HS-5 (cell line): ENCODE results near the gene PRKD3.

Experiments used
- DNase-seq: peaks from one replicate; pipeline ENCODE4 v3.0.0-alpha.2; 2012; ENCODE audit warnings: low read depth

The PRKD3 gene

DNA sequence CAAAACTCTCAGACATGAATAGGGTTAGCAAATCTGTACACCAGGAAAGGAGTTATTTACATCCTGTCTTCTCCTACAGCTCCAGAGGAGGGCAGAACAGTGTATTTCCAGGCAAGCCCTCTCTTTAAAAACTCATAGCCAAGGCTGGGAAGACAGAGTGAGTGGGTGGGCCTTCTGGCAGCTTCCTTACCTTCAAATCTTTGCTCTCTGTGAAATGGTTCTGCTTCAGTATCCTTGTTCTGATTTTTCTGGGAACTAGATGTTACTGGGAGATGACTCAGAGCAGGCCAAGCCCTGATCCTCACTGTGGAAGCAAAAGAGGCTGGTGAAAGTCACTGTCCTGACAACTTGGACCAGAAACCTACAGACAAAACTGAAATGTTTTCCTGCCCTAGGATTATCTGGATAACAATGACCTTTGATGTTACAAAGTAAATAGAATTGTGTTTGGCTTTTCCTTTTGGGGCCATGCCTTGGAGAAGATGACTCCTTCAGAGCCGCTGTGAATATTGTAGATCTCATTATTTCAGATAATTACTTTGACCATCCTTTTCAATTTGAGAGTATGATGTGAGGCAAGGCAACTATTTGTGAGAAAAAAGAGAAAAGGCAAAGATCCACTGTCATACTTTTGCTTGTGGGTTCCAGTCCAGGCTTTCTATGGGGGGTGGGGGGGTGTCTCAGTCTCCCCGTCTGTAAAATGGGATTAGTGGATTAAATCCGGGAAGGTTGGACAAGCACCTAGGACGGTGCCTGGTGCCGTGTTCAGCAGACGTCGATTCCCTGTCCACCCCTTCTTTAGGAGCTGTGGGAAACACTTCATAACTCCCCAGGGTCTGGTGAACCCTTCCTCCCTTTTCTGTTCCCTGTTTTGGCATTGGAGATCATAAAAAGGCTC is 19.2 kb upstream of the PRKD3 start:
- DNase-seq = no peak

DNA sequence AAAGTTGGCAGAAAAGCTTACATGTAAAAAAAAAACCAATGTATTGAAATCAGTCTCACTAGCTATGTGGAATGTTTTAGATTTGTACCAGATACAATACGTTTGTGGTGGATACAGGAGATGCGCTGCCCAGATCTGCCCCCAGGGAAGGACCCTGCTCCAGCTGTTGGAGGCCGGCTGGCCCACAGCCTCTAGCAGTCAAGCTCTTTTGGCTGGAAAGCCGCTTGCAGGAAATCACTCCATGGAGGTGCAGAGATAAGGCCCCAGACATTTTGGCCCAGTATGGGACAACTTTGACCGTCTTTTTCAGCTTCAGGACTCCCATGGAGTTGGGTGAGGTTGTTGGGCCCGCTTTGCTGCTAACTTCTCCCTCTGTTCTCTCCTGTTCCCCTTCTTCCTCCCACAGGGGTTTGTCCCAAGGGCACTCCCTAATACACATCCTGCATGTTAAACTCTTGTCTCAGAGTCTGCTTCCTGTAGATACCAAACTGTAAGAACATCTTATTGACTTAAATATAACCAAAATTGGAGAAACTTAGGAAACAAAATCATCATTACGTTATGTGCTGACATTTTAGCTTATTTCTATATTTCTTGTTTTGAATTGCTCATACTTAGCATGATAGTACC is 18.1 kb upstream of the PRKD3 start:
- no peak for DNase-seq

DNA sequence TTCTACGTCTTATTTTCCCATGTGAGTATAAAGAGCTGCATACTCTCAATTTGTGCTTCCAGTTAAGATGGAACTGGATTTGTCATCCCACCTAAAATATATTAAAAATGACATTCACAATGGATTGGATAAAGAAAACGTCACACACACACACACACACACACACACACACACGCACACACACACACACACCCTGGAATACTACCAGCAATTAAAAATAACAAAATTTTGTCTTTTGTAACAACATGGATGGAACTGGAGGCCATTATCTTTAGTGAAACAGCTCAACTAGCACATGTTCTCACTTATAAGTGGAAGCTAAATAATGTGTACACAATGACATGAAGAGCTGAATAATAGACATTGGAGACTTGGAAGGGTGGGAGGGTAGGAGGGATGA is 16.0 kb upstream of the PRKD3 start:
- no peak for DNase-seq

DNA sequence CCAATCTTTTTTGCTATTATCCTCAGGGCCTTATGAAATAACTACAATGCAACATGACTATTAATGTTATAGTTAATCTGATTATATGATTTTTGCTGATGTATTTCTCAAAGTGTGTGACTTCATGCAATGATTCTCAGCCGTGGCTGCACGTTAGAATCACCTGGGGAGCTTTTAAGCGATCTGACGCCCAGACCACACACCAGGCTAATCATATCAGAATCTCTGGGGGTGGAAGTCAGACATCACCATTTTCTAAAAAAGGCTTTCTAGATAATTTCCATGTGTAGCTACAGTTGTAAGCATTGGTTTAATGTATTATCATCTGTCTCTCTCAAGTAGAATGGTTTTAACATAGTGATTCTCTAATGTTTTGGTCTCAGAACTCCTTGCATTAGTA is 14.3 kb upstream of the PRKD3 start:
- no peak for DNase-seq

DNA sequence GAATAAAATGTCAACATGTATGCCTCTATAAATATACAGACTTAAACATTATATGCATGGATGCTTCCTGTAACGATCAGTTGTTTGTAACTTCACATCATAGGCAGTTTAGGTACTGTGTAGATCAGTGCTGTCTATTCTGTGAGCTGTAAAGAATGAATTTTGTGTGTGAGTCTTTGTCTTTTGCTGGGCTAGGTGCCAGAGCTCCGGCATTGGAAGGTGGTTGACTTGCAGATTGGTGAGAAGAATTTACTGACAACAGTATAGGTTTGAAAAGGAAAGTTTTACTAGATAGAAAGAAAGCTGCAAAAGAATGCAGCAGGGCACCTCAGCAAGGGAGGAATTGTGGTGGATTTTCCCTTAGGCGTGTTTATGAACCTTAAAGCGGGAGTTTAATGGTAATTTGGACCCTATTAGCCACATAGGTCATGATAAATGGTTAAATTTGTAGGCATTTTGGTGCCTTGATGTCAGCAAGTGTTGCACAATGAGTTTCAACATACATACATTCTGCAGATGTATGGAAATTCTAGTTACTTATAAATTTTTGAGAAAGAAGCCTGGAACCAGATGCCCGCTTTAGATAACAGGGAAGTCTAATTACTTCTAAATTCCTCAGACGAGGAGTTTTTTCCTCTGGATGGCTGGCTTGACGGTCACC is 13.1 kb upstream of the PRKD3 start:
- DNase-seq = no peak

DNA sequence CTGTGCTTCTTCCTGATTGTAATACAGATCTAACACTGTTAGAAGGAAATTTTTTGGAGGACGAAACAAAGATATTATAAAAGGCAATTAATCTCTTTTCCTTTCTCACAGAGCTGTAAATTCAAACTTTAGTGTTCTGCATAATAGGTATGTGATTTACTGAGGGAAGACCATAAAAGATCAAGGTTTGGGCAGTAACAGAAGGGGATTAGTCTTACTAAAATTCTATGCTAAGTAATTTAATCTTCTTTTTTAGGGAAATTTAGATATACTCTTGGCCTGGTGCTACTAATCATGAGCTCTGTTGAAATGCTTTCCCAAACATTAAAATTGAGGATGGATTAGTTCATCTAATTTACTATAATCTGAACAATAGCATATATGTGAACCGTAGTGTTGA is 11.0 kb upstream of the PRKD3 start:
- no peak for DNase-seq

DNA sequence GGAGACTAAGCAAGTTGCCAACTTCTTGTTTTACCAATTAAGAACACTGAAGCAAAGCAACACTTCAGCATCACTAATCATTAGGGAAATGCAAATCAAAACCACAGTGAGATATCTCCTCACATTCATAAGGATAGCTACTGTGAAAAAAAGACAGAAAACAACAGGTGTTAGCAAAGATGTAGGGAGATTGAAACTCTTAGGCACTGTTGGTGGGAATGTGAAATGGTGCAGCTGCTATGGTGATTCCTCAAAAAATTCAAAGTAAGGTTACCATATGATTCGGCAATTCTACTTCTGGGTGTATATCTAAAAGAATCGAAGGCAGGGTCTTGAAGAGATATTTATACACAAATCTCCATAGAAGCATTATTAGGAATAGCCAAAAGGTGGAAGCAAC is 8.6 kb upstream of the PRKD3 start:
- no peak for DNase-seq

DNA sequence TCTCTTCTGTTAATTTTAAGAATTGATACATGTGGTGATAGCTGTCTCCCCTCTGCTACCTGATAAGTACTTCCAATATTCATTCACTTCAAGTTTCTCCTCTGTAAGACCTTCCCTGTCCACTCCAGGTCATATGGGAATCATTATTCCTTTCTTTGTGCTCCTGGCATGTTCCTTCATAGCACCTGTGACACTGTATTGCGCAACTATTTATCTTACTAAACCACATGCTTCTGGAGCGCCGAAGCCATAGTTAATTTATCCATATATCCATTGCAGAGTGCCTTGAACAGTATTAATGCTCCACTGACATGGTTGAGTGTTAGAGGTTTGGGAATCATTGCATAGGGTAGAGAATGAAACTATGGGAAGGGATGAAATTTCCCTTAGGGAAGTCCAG is 7.9 kb upstream of the PRKD3 start:
- DNase-seq = no peak

GRCh38 chr2:37330681-37331080 is 6.0 kb upstream of the PRKD3 start:
- DNase-seq = no peak

DNA sequence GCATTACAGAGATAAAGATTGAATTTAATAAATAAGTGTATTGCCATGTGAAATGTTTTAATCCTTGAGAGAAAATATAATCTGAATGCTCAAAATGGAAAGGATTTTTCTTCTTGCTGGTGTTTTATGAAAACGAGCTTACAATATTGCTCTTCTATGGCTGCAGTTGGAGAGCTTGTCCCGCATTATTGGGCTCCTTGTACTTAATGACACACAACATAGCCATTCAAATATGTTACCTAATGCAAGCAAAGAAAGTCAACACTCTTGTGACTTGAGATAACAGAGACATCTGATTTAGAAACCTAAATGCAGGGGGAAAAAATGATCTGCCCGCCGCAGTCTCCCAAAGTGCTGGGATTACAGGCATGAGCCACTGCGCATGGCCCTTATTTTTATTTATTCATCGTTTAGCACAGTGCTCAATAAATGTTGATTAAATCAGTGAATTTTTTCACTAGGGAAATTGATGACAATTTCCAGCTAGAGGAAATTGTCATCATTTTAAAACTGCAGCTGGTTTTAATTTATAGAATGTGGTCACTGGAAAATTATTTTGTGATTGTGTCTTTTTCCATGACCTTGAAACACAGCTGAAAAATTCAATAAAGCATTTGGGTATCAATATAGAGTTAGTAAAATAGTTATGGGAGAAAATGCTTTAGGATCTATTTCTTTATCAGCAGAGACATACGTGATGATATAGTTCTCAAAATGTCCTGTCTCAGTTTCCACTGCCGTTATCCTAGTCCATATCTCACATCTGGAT is 2.4 kb upstream of the PRKD3 start:
- no peak for DNase-seq

DNA sequence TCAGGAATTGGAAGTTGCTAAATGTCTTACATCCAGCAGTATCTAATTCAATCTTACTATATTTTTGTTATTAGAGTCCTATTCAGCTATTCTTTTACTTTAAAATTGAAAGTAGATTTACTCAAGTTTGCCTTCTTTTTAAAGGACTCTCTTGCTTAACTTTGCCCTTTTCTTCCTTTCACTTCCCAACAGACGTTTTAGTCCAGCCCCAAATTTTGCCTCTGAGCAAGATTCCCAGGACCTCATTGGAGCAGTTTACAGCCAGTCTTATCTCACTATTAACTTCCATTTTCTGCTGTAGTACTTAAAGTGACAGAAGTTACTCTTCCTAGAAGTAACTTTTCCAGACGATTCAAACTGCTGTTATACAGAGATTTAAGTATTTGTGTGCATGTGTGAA is 1.7 kb upstream of the PRKD3 start:
- peak; percentile 59 for DNase-seq

DNA sequence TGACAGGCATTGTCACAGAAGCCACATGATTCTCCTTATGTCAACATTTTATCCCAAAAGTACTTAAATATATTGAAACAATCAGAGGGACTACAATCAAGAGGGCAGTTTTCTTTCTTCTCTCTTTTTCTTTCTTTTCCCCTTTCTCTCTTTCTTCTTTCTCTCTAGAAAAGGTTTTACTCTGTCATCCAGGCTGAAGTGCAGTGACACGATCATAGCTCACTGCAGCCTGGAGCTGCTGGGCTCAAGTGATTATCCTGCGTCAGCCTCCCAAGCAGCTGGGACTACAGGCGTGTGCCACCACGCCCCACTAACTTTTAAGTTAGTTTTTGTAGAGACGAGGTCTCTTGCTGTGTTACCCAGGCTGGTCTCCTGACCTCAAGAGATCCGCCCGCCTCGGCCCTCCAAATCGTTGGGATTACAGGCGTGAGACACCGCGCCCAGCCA is 1.0 kb upstream of the PRKD3 start:
- DNase-seq = no peak

DNA sequence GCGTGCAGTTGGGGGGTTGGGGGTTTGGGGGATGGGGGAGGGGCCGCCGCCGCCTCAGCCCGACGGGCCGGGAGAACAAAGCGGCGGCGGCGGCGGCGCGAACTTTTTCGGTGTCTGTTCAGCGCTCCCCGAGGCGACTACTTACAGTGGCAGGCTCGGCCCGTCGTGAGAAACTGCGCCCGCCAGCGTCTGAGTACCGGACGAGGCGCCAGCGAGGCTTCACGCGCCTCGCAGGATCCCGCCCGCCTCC is 172 bp downstream of the PRKD3 start:
- no peak for DNase-seq

- DNase-seq = no peak
Measured at GRCh38 chr2:37323781-37324535, 675 bp downstream of the PRKD3 start.

DNA sequence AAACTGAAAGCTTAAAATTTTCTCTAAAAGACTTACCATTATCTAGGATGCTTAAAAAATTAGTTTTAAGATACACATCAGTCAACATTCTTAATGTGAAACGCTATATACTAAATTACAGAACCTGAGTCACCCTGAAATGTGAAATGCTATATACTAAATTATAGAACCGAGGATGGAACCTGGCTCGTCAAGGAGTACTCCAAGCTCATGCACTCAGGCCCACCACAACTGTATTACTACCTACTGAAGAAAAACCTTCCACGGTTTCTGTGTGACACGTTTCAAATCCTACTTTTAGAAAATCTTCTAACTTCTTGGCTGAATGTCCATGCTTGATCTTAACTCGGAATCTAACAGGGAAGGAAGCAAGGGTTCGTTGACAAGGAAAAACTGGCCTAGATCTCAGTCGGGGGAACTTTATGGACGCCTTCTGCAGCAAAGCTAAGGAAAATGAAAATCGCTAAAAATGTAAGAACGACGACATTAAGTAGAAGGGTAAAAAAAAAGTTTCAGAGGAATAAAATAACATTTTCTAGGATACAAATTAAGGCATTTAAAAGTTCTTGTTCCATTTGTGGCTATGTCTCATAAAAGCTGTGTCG is 1.4 kb downstream of the PRKD3 start:
- DNase-seq = no peak

- no peak for DNase-seq
Measured at GRCh38 chr2:37322368-37322767, 2.3 kb downstream of the PRKD3 start.

GRCh38 chr2:37321029-37321682 is 3.5 kb downstream of the PRKD3 start:
- no peak for DNase-seq

- DNase-seq = no peak
Measured at GRCh38 chr2:37319754-37320609, 4.7 kb downstream of the PRKD3 start.

DNA sequence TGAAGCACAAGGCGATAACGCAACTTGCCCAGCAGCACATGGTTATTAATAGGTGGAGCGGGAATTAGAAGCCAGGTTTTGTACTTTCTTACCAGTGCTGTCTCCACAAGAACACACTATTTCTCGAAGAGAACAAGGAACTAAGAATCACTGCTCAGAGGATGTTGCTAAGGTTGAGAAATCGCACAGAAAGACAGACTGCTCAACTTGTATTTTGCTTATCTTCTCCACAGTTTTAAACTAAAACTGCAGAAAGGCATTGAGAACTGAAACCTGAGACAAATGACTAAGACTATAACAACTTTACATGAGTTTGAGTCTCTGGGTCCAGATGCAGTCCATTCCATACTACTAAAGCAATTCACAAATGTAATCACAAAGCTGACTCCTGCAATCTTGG is 6.2 kb downstream of the PRKD3 start:
- DNase-seq = no peak

DNA sequence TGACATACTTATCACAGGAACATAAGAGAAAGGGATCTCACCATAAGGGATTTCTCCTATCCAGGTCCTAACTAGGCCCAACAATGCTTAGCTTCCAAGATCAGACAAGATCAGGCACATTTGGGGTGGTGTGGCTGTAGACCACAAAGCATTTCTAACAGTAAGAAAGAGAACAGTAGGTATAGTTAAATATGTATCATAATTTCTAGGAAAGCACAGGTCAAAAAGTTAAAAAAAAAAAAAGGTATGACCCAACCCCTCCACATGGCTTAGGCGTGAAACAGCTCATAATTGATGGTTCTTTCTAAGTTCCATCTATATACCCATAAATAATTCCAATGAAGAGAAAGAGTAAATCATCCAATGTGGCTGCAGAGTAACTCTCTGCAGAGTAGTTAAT is 6.9 kb downstream of the PRKD3 start:
- DNase-seq = no peak
